Peyer's patch (tissue), 4 donors: ENCODE results near the gene GPM6B. TPM values are rescaled to one million over a fixed set of nuclear protein-coding genes. Genes with fewer than 3 reads are reported as not detected.

ENCODE experiments used
- DNase-seq, 3 donors: peaks; one replicate each; pipeline ENCODE4 v3.0.0-alpha.2; 2017 to 2019
- H3K27ac ChIP-seq, 4 donors: fragments of 200-600 bp; sonication (generic); one replicate each; pipeline ENCODE4 v1.5.1; 2016 to 2019
- H3K27me3 ChIP-seq, 2 donors: fragments of 200-600 bp; sonication (generic); one replicate each; pipeline ENCODE4 v1.5.1; 2019
- H3K36me3 ChIP-seq, 3 donors: fragments of 200-600 bp; sonication (generic); one replicate each; pipeline ENCODE4 v1.5.1; 2016 to 2019
- H3K4me1 ChIP-seq, 4 donors: fragments of 200-600 bp; sonication (generic); one replicate each; pipeline ENCODE4 v1.5.1; 2016 to 2019
- H3K4me3 ChIP-seq, 4 donors: fragments of 200-600 bp; sonication (generic); 1 replicate in 3 of 4; 2 replicates in 1 of 4; pipeline ENCODE4 v1.5.1; 2016 to 2019; ENCODE audit warnings: mild to moderate bottlenecking in 1 of 4
- H3K9me3 ChIP-seq, 4 donors: fragments of 200-600 bp; sonication (generic); one replicate each; pipeline ENCODE4 v1.5.1; 2016 to 2019; ENCODE audit warnings: mild to moderate bottlenecking in 1 of 4
- CTCF ChIP-seq, 6 experiments: fragments of 450-650 bp in 4 of 6; fragments of 200-600 bp in 2 of 6; sonication (generic) in 1 of 6; IDR thresholded peaks; one replicate each; pipeline ENCODE4 v1.5.1; 2017 to 2019; ENCODE audit warnings: antibody characterized with exemption in 6 of 6, mild to moderate bottlenecking in 3 of 6, moderate library complexity in 1 of 6
- POLR2A ChIP-seq, 2 donors: fragments of 450-650 bp; IDR thresholded peaks; one replicate each; pipeline ENCODE4 v1.5.1; 2017; ENCODE audit warnings: antibody characterized with exemption in 2 of 2, mild to moderate bottlenecking in 2 of 2, moderate library complexity in 2 of 2
- total RNA-seq, 4 donors: library from RNA; depleted of rRNA; stranded (reverse); fragments of >200 nt; gene quantifications; one replicate each; pipeline ENCODE4 v1.1.0, GENCODE V29; 2016

GPM6B gene
- total RNA-seq, 4 donors from 2014 or later: 2.4 to 3.3 (median 2.7) TPM; not detected in 1

GRCh38 chrX:13750204-13750603 lies 66.7 kb downstream of the GPM6B start:
- Histone ChIP-seq H3K27ac (no peak overlapping the region), H3K27me3 (no peaks in the 10 kb centered on the region), H3K4me3 (no peak overlapping the region), H3K36me3 (peaks cover 0 to 10% (median 0%) of the 10 kb centered on the region in 3 donors), H3K4me1 (peaks cover 0 to 6% (median 0%) of the 10 kb centered on the region in 4 donors), H3K9me3 (no peaks in the 10 kb centered on the region)
- TF ChIP-seq POLR2A (IDR thresholded peaks at IDR 0.05) (no peak), CTCF (IDR thresholded peaks at IDR 0.05) (peak; percentile 26 to 66 (median 52))
- no peak for DNase-seq

- TF ChIP-seq CTCF (IDR thresholded peaks at IDR 0.05): no peak
- no peak for TF ChIP-seq POLR2A (IDR thresholded peaks at IDR 0.05)
- H3K4me3 ChIP-seq: no peak overlapping the region
- H3K36me3 ChIP-seq: peaks cover 0 to 10% (median 0%) of the 10 kb centered on the region in 3 donors
- no peak overlapping the region for H3K27ac ChIP-seq
- no peak for DNase-seq
- H3K9me3 ChIP-seq: no peaks in the 10 kb centered on the region
- no peaks in the 10 kb centered on the region for H3K27me3 ChIP-seq
- H3K4me1 ChIP-seq: peaks cover 0 to 6% (median 0%) of the 10 kb centered on the region in 4 donors
These were observed 68.4 kb downstream of the GPM6B start for GRCh38 chrX:13748486-13748885.

- DNase-seq: peak in 2 of 3 donors; percentile 36 to 80
- H3K4me1 ChIP-seq: peaks cover 0 to 6% (median 0%) of the 10 kb centered on the region in 4 donors
- no peaks in the 10 kb centered on the region for H3K9me3 ChIP-seq
- no peak overlapping the region for H3K4me3 ChIP-seq
- no peak overlapping the region for H3K27ac ChIP-seq
- H3K36me3 ChIP-seq: peaks cover 0 to 10% (median 0%) of the 10 kb centered on the region in 3 donors
- TF ChIP-seq CTCF (IDR thresholded peaks at IDR 0.05) (peak in 4 of 6 experiments; percentile 36 to 51 (median 44)), POLR2A (IDR thresholded peaks at IDR 0.05) (no peak)
- H3K27me3 ChIP-seq: no peaks in the 10 kb centered on the region
These were observed 69.1 kb downstream of the GPM6B start for GRCh38 chrX:13747836-13748235.

GRCh38 chrX:13742397-13743176 lies 74.3 kb downstream of the GPM6B start:
- peak in 1 of 3 donors; percentile 31 for DNase-seq
- TF ChIP-seq POLR2A (IDR thresholded peaks at IDR 0.05): no peak
- no peak for TF ChIP-seq CTCF (IDR thresholded peaks at IDR 0.05)
- Histone ChIP-seq H3K36me3 (peaks cover 0 to 9% (median 0%) of the 10 kb centered on the region in 3 donors), H3K4me1 (no peaks in the 10 kb centered on the region), H3K4me3 (no peak overlapping the region), H3K9me3 (no peaks in the 10 kb centered on the region), H3K27ac (peak overlapping the region; percentile 9 to 76 (median 68)), H3K27me3 (no peaks in the 10 kb centered on the region)

- Histone ChIP-seq H3K9me3 (no peaks in the 10 kb centered on the region), H3K27me3 (no peaks in the 10 kb centered on the region), H3K4me3 (no peak overlapping the region), H3K4me1 (no peaks in the 10 kb centered on the region), H3K36me3 (peaks cover 0 to 9% (median 0%) of the 10 kb centered on the region in 3 donors), H3K27ac (peak overlapping the region in 1 of 4 donors; percentile 72)
- DNase-seq: no peak
- no peak for TF ChIP-seq POLR2A (IDR thresholded peaks at IDR 0.05)
These were observed 75.2 kb downstream of the GPM6B start for GRCh38 chrX:13741695-13742094.
